ENCODE measurements around the gene VAV3.

The VAV3 gene

DNA sequence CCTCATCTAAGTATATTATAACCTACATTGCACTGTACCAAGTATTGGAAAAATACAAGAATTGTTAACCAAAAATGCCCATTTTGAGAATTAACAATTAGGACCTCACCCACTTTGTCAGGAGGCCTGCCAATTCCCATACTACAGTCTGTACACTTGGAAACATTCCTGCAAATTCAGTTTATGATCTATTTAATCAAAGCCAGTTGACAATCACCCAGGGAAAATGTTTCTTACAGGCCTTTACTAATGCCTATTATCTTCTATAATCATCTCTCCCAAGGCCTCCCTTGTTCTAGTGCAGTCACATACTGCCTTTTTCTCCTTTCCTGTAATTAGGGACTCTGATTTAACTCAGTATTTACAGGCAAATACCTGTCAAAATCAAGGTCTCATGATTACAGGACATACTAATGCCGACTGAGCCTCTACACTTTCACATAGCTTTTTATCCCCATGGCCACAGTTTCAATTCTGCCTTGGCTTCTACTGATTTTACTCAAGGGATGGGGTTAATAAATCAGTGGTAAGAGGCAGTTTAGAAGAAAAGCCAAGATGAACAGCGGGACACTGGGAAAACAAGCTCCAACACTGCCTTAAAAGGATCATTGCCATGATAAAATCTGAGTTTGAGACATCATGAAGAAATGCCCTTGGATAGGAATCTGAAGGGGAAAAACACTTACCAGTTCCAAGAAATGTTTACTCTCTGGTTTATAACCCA, 338.7 kb downstream of the VAV3 start:
- DNase-seq: no peak

DNA sequence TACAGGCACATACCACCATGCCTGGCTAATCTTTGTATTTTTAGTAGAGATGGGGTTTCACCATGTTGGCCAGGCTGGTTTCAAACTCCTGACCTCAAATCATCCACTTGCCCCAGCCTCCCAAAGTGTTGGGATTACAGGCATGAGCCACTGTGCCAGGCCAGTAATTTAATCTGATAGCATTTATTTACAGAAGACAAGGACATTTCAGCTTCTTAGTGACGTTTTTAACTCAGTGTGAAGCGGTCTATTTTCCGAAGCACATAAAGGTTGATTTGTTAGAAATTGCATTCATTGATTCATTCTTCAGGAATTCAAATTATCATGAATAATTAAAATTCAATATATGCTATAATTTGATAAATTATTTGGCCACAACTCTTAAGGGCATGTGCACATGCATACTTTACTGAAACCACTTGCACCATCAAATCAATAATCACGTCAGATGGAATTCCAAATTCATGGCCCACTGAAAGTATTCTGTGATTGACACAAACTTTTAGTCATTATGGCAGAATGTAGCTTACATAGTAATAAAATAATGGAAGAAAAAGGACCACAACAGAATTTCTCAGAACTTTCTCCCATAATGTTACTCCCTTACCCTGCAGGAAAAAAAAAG, 339.5 kb downstream of the VAV3 start:
- DNase-seq: no peak

DNA sequence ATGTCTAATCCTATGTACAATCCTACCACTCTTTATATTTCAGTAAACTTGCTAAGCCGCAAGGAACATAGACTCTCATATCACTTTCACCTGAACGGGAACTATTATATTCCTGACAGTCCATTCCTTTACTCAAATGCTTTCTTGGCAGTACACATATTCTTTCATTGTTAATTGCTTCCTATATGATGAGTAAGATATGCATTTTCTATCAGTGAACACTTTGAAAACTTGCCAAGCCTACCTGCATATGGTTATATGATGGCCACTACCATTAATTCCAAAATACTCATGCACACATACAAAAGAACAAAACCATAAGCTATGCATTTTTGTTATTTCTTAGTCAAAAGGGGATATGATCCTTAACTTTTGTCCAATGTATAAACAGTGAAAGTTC, 341.5 kb downstream of the VAV3 start:
- DNase-seq: no peak

DNA sequence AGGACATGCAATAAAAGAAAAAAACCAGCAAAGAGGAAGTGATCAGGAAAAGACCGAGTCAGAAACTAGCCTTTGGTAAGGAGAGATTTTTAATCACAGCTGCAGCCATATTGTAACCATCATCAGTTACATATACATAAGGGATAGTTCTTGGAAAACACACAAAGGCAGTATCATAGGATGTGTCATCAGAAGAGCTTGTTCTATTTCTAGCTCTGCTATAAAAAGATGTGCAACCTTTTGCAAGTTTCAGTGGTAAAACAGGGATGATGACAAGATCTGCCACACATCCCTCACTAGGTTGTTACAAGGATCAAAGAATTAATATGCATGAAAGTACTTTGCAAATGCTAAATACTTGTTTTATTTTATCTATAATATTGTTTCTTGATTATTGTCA, 342.0 kb downstream of the VAV3 start:
- DNase-seq: no peak

DNA sequence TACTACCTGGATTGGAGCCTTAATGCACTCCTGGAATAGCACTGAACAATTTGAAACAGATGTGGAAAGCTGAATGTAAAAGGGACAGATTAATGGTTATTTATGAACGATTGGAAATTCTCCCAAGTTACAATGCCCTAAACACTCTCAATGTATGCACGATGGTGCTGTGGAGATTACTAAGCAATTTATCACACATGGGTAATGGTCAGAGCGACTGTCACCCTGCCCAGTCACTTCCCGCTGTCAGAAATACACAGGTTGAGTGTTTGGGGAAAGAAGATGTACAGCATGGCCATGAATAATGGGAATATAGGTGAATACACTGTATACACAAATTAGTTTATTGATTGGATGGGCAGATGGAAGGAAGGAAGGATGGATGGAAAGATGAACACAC, 342.4 kb downstream of the VAV3 start:
- DNase-seq: no peak

DNA sequence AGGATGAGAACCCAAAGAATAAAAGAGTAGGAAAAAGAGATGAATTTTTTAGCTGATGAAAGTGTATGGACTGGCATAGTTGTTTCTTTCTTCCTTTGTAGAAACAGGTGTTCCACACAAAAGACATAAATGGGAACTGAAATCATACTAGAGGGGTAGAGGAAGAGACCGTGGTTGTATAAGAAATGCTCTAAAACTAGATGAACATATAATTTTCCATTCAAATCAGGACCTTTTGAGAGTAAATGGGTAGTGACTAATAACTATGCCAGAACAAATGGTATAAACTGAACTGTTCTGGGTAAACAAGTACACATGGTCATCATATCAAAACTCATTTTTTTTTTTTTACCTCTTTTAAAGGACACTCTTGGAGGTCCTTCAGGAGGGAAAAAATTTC, 344.2 kb downstream of the VAV3 start:
- DNase-seq: no peak

DNA sequence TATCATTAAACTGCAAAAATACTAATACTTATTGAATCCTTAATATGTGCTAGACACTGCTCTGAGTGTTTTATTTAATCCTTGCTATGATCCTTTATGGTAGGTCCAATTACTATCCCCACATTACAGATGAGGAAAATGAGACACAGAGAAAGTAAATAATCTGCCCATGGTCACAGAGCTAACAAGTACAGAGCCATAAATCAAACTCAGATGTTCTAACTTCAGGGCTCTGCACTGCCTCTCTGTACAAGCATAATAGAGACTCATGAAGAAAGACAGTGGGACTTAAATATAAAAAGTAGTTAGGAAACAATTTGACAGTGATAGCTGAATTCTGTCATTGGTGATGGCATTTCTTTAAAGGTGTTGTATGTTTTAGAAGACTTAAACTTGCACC, 346.4 kb downstream of the VAV3 start:
- no peak for DNase-seq

DNA sequence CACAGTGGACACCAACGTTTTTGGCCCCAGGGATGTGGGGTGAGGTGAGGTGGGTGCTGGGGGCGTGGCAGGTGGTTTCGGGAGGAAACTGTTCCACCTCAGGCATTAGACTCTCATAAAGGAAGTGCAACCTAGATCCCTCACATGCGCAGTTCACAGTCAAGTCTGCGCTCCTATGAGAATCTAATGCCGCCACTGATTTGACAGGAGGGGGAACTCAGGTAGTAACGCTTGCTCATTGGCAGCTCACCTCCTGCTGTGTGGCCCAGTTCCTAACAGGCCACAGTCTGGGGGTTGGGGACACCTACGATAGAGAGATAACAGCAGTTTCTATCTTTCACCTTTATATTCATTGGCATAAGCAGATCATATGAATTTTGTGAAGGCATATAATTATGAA, 347.1 kb downstream of the VAV3 start:
- no peak for DNase-seq

DNA sequence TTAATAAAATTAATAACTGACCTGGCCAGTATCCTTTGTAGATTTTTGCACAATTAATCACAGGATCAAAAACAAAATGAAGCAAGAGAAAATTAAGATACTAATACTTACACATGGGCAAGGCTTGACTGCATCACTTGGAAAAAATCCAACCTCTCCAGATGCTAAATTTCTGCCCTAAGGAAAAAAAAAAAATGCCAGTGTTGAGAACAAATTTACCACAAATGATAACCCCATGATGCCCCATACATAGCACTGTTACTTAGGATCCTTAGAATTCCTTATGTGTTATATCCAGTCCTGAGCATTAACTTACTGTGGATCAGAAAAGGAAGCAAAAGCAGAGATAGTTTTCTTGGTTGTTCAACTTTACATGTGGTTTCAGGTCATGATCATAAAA, 347.5 kb downstream of the VAV3 start:
- DNase-seq: no peak

DNA sequence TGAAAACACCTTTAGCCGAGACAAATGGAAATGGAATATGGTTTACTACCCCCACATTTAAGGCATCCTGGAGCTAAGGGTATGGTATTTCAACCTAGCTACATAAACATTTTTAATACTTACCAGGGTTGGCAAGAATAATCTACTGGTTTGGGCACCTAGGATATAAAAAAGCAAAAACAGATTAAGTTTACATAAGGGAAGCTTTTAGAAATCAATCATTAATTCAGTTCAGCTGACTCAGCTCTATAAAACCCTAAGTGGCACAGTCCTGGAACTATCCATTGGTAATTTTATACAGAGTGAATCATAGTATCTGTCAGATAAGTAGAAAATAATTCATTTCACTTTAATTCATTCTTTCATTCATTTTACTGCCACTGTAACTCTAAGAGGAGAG, 355.2 kb downstream of the VAV3 start:
- no peak for DNase-seq

DNA sequence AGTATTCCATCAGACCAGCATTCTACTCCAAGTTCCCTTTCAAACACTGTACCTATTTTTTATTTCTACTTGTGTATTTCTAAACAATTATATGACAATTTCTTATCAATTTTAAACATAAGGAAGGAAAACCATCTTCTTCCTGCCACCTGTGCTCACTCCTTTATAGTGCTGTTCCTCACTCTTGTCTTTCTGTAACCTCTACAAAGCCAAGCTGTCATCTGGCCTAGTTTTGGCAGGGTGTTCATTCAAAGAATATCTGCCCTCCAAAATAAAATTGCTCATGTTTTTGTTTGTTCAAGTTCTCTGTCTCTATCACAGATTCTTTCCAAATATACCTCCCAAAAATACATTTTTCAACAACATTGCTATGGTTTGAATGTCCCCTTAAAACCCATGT, 360.2 kb downstream of the VAV3 start:
- no peak for DNase-seq

DNA sequence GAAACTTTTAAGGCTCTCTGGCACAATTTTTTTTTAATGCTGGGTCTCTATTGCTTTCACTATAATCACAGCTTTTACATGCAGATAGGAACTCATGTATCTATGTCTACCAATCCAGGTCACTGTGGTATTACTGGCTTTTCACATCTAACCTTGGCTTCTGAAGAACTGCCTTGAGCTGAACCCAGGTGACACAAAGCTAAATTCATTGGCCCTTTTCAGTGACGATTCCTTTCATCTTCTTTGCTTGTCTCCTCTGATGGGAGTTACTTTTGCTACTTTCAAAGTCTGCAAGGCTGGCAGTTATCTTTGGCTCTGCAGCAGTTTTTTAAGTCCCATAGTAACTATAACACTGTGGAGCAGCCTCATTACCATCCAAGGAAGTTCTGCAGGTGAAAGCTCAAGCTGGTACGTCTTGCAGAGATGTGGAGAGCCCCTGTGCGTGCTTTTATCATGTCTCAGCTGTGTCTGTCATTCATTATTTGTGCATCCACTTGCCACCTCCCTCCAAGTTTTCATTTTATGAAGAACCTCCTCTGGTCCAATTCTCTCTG, 364.3 kb downstream of the VAV3 start:
- DNase-seq: no peak

DNA sequence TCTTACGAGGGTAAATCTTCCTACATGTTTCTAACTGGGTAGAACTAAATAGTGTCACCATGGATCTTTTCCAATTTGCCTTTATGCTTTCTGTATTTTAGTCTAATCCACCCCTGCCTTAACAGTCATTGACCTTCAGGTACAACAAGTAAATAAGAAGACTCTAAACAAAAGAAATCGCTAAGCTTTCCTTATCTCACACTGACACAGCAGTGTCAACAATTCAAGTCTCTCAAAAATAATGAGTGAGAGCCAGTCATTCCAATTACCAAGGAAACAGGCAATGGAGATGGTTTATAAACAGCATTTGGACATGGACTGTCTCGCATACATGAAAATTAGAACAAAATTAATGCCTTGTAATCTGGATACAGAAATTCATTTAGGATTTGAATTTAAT, 365.8 kb downstream of the VAV3 start:
- DNase-seq: no peak

DNA sequence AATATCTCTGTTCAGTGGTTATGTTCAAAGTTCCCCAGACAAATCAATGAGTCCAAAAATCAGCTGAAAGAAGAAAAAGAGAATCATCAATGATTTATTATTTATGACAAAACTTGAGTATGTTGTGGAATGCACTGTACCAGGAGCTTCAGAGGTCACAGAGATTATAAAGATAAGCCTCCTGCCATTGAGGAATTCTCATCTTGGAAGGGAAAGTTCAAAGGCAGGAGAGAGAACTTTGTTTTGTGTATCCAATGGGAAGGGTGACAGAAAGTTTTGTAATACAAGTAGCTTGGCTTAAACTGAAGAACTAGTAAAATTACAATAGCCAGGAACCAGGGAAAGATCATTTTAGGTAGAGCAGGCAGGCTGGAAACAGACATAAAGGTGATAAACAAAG, 367.7 kb downstream of the VAV3 start:
- no peak for DNase-seq

DNA sequence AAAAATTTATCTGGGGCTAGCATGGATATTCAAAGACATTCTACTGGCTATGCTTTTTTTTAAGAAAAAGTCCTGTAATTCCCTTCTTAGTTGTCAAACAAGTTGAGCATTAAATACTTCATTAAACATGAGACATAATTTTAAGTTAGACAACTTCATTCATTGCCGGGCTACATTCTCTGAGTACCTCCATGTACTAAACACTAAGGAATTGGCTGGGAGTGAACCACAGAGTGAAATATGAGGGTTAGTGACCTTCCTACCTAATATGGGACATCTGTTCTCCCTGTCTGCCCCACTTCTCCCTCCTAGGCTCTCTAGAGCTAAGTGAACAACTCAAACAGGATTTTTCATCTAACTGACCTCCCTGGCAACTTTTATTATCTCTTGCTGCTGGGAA, 370.4 kb downstream of the VAV3 start:
- no peak for DNase-seq

DNA sequence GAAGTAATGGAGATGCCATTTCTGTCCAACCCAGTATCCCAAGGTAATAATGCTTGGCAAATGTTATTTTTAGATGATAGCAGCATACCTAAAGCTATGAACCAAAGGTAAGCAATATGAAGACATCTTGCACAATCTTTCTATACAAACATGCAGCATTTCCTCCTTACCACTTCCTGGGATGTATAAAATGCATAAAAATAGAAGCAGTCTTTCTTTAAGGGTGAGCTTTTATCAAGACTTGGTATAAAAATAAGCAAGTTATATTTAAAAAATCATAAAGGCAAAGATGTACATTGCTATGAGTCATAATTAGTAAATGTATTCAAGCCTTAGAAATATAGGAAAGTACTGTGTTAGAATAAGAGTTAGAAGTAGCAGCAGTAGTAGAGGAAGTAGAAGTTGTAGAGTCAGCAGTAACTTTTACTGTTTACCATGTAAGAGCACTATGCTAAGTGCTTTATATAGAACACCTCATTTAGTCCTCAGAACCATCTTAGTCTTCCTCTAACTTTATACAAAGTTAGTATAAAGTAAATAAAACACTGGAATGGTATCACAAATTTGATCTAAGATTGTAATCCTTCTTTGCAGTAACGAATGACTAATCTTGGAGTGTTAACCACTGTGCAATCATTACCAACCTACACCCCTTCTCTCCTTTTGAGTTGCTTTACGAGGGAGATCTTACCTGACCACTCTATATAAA, 371.3 kb downstream of the VAV3 start:
- no peak for DNase-seq

DNA sequence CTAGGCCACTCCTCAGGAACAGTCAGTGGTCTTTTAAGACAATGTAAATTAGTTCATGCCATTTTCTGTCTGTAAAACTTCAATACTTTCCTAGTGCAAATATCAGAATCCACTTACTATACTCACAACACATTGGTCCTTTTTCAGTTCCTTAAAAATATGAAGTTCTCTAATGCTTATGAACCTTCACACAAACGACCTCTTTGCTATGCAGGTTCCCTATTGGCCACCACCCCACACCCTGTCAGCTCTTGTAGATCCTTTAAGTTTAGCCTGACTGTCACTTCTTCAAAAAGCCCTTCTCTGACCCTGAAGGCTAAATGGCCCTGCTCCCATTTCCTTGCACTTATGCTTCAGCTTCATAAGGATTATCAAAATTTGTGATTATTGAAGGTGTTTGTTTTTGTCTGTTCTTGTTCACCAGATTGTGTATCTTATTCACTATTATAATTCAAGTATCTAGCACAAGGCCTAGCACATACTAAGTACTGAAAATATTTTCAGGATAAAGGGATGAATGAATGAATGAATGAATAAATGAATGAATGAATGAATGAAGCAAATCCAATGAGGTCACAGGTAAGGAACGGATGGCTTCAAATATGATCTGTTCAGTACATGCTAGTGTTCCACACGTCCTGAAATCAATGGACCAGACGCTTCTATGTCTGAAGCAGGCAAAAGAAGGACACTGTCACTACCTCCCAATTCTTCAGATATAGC, 373.9 kb downstream of the VAV3 start:
- DNase-seq: no peak

DNA sequence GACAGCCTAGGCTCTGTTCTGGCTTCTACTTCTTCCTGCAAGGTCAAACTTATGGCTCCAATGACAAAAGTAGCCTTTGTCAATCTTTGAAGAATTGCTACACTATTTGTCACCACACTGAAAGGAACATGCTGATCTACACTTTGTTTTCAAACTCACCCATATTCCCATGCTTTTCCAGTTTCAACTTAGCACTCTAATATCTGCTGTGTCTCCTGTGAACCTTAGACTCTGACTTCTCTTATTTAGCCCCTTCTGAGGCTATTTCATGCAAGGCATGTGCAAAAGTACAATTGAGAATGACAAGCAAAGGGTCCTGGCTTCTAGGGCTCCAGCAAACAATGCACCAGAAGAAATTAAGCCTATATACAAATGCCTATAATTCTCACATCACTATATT, 374.9 kb downstream of the VAV3 start:
- DNase-seq: no peak

DNA sequence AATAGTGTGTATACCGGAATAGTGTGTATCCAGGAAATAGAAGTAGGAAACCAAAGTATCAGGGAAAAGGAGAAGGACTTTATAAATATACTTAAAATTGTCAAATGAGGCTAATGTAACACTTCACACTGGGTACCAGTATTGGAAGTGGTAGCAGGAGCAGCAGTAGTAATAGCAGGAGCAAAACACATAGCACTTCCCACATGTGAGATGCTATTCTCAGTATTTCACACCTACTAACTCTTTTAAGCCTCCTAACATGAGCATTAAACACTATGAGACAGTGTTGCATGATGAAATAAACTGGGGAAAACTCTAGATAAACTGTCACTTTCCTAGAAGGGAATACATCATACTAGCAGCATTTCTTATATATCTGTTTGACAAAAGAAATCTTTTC, 376.7 kb downstream of the VAV3 start:
- no peak for DNase-seq

DNA sequence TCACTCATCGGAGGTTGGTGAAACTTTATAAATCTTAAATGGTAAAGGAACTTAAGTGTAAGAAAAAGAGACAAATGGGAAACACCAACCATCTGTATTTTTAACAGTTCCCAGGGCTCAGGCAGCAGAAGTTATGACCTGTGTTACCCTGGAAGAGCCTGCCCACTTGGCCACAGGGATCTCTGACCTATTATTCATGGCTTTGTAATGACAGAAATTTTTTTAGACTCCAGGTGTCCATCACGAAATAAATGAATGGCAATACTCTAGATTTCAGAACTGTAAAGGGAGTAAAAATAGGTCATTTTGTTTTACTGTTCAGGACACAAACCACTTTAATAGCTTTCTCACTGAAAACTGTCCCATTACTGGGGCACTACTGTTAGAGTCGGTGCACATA, 389.8 kb downstream of the VAV3 start:
- no peak for DNase-seq

DNA sequence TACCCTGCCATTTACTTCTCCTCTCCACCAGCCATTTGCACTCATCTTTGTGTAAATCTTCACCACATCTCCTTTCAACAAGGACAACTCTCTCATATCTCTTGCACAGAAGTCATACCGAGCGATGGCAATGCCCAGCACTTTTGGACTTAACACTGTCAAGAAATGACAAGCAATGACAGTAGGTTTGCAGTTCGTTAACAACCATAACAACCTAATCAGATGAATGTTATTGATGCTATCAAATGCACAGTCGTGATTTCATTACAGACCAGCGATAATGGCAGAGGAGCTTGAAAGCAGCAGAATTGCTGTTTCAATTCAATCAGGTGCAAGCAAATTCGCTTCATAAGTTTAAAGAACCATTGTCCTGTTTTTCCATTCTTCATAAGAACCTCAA, 390.9 kb downstream of the VAV3 start:
- no peak for DNase-seq

DNA sequence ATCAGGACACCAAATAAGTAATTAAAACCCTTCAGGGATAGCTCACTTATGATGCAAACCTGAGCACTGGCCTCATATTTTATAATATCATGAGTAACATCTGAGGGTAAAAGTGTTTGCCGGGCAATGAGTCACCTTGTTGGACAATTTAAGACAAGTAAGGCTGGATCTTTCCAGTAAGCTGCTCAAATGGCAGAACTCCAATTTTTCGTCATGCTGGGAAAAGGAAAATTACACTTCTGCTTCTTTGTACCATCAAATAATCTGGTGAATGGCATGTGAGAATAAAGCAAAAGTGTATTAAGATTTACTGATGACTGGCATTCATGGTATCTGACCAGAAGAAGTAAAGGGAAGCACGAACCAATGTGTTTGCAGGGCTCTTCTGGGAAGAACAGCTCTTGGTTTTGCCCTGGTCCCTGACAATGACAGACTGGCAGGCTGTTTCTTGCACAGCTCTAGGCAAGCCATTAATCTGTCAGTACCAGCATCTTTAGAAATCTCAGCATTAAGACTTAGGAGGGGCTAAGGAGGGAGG, 392.2 kb downstream of the VAV3 start:
- DNase-seq: no peak

DNA sequence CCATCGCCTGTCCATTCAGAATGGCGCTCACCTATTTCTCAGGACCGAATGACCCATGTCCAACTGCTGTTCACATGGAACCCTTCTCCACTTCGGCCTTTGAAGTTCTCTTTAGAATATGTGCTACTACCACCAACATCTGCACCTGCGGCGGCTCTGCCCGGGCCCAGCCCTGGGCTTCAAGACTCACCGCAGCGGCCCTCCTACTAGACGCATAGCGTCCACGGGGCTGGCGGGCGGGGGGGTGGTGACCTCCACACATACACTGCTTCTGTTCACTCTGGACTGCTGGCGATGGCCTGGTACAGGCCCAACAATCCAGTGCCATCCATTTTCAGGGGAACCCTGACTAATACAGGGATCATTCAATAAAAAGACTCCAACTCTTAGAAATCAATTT, 394.2 kb downstream of the VAV3 start:
- DNase-seq: no peak

Measured in effector CD4-positive, alpha-beta T cell (primary cell).